NCI-H1930 (cell line): ENCODE data around the gene PDGFD.

ENCODE experiments used
- DNase-seq, 2 experiments: peaks; one replicate each; lab custom pipeline; 2025; lab: John Stamatoyannopoulos, UW

PDGFD gene

DNA sequence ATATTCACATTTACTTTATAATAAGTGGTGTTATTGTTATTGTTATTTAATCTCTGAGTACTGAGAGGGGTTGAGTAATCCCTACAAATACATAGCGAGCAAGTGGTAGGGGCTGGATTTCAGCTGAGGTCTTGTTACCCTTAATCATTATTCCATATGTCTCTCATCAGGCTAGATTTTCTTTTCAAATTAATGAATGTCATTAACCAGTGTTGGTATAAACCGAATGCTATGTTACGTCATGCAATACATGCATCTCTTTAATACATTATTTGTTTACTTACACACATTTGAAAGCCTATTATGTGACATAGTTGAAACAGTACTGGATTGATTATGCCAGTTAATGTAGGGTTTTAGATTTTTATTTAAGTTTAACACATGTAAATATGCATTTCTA is 18.9 kb downstream of the PDGFD start:
- DNase-seq = no peak

- DNase-seq = no peak
These were observed 21.2 kb downstream of the PDGFD start for GRCh38 chr11:104142698-104143097.

GRCh38 chr11:104136861-104137260 is 27.1 kb downstream of the PDGFD start:
- no peak for DNase-seq

- no peak for DNase-seq
These were observed 29.2 kb downstream of the PDGFD start for GRCh38 chr11:104134745-104135144.

- DNase-seq = no peak
These were observed 33.8 kb downstream of the PDGFD start for GRCh38 chr11:104130161-104130560.

- no peak for DNase-seq
These were observed 34.8 kb downstream of the PDGFD start for GRCh38 chr11:104129145-104129544.

GRCh38 chr11:104127828-104128227 is 36.1 kb downstream of the PDGFD start:
- DNase-seq = no peak

- DNase-seq = no peak
These were observed 37.5 kb downstream of the PDGFD start for GRCh38 chr11:104126464-104126863.

DNA sequence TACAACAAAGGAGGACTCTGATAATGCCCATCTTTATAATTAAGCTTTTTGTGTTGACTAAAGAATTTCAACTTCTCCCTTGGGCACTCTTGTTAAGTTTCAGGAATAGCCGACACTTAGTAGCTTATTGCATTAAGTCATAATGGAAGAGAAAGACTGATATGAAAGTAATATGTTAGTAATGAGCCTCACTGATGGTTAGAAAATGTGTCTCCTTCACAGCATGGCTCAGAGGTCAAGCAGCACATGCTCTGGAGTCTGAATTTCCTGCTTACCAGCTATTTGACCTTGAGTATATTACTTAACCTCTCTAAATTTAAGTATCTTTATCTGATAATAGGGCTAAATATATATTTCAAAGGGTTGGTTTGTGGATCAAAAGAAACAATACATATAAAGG is 39.0 kb downstream of the PDGFD start:
- no peak for DNase-seq

GRCh38 chr11:104122836-104123235 is 41.1 kb downstream of the PDGFD start:
- no peak for DNase-seq

- peak; percentile 42 to 47 for DNase-seq
These were observed 41.8 kb downstream of the PDGFD start for GRCh38 chr11:104122011-104122635.

DNA sequence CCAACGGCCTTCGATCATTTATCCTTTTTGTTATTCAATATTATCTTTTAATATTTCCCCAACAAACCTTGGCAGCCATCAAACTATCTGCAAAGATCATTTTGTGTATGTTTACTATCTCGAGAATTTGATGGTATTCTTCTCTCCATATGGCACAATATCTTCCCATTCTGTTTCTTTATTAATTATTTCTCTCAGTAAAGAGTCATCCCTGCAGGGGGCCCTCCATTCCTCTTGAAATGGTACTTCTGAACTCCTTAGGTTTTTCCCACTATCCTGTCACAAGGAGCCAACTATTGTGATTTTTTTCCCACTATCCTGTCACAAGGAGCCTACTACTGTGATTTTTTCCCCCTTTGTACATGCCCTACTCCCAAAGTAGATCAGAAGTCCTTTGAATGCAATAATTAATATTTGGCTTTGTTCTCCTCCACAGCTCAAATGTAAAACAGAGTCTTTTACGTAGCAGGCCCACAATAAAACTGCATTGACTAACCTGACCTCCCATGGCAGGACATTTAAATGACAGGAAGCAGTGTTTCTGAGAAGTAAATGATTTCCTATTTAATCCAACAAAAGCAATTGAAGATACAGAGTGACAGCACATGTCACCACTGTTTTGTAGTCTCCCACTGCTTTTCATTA is 43.3 kb downstream of the PDGFD start:
- peak; percentile 86 to 93 for DNase-seq

- no peak for DNase-seq
These were observed 45.7 kb downstream of the PDGFD start for GRCh38 chr11:104118105-104118744.

DNA sequence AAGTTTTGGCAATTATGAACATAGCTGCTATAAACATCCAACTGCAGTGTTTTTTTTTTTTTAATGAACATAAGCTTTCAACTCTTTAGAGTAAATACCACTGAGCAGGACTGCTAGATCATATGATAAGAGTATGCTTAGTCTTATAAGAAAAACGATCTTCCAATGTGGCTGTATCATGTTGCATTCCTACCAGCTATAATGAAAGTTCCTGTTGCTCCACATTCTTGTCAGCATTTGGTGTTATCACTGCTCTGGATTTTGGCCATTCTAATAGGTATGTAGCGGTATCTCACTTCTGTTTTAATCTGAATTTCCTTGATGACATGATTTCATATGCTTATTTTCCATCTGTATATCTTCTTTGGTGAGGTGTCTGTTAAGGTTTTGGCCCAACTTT is 50.4 kb downstream of the PDGFD start:
- no peak for DNase-seq

DNA sequence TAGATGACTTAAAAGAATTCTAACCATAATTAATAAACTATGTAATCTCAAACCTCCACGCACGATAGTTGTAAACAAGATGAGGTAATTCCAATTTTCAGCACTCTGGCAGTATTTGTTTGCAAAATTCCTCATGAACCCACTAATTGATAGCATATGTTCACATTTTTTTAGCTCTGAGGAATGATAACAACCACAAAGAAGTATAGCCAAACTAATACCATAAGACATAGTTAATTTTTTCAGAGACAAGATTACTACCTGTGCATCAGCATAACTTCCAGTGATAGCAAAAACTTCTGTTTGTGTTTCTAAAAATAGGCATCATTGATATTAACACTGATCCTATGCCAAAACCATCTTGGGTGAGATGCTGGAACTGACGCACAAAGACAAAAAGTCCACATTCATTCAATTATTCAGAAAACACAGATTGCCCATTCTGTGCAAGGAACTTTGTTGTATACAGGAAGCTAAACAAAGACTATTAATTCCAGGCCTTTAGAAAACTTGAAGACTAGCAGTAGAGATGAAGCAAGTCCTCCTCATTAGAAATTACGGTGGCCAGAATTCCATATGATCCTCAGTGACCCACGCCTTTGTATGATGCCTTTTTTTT is 57.7 kb downstream of the PDGFD start:
- DNase-seq = no peak

GRCh38 chr11:104105155-104105554 is 58.8 kb downstream of the PDGFD start:
- no peak for DNase-seq

GRCh38 chr11:104104664-104105063 is 59.3 kb downstream of the PDGFD start:
- no peak for DNase-seq

- no peak for DNase-seq
These were observed 59.7 kb downstream of the PDGFD start for GRCh38 chr11:104104201-104104600.

- DNase-seq = no peak
These were observed 65.4 kb downstream of the PDGFD start for GRCh38 chr11:104098555-104098954.

DNA sequence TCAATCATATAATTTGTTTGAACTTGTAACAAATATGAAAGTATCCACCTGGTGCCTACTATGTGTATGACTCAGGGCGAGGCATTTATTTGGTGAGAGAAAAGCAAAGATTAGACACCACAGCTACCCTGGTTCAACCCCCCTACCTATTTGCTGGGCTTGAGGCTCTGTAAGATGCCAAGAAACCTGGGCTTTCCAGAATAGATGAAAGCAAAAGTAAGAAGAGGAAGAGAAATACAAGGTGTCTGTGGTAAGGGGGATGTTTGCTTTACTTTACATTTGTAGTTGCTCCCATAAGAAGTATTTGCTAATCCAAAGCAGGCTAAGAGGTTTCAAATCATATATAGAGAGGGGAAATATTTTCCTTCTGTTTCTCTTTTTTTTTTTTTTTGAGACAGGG is 65.8 kb downstream of the PDGFD start:
- no peak for DNase-seq

- no peak for DNase-seq
These were observed 67.0 kb downstream of the PDGFD start for GRCh38 chr11:104096900-104097299.

DNA sequence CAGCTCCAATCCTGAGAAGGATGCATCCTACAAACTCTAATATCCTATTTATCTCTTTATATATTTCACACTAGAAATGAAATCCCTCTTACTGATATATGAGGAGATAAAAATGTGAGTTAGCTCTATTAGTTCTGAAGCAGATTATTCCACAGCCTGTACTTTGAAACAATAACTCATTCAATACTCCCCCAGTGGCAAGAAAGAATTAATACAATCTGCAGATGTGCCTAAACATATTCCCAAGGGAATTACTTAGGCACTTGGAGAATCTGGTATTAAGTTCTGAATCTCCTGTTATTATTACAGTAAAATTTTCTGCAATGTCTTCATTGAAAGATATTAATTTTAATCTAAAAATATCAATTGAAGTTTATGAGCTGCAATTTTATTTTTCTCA is 68.2 kb downstream of the PDGFD start:
- no peak for DNase-seq

GRCh38 chr11:104094576-104094975 is 69.4 kb downstream of the PDGFD start:
- no peak for DNase-seq
